Suprapubic skin (tissue), 3 donors: ENCODE results near the gene KIZ.

Source experiments
- POLR2A ChIP-seq, 2 donors: fragments of 450-650 bp; IDR thresholded peaks; one replicate each; pipeline ENCODE4 v1.6.1; 2017; ENCODE audit warnings: antibody characterized with exemption in 2 of 2, mild to moderate bottlenecking in 2 of 2, moderate library complexity in 2 of 2
- TF ChIP-seq, protein P1 (sequence below), 2 donors: fragments of 200-600 bp in 1 of 2; fragments of 450-650 bp in 1 of 2; sonication (generic) in 1 of 2; IDR thresholded peaks; one replicate each; pipeline ENCODE4 v1.5.1; 2016 to 2019; ENCODE audit warnings: antibody characterized with exemption in 2 of 2, mild to moderate bottlenecking in 1 of 2, moderate library complexity in 1 of 2

DNA sequence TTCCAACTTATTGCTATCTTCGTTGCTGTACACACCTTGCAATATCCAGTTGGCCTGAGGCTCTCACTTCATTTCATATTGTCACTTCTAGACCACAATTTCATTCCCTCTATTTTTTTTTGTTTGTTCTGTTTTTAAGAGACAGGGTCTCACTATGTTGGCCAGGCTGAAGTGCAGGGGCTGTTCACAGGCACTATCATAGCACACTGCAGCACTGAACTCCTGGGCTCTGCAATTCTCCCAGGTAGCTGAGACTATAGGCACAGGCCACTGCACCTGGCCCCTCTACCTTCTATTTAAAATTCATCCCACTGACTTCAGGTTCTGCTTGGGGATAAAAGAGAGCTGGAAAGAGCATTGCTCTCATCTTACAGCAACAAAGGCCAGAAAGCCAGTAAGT, 15.1 kb upstream of the KIZ start:
- TF ChIP-seq, protein P1, sequence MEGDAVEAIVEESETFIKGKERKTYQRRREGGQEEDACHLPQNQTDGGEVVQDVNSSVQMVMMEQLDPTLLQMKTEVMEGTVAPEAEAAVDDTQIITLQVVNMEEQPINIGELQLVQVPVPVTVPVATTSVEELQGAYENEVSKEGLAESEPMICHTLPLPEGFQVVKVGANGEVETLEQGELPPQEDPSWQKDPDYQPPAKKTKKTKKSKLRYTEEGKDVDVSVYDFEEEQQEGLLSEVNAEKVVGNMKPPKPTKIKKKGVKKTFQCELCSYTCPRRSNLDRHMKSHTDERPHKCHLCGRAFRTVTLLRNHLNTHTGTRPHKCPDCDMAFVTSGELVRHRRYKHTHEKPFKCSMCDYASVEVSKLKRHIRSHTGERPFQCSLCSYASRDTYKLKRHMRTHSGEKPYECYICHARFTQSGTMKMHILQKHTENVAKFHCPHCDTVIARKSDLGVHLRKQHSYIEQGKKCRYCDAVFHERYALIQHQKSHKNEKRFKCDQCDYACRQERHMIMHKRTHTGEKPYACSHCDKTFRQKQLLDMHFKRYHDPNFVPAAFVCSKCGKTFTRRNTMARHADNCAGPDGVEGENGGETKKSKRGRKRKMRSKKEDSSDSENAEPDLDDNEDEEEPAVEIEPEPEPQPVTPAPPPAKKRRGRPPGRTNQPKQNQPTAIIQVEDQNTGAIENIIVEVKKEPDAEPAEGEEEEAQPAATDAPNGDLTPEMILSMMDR (IDR thresholded peaks at IDR 0.05) = no peak
- TF ChIP-seq POLR2A (IDR thresholded peaks at IDR 0.05) = no peak
